ENCODE data around the gene ATP10D.

DNA sequence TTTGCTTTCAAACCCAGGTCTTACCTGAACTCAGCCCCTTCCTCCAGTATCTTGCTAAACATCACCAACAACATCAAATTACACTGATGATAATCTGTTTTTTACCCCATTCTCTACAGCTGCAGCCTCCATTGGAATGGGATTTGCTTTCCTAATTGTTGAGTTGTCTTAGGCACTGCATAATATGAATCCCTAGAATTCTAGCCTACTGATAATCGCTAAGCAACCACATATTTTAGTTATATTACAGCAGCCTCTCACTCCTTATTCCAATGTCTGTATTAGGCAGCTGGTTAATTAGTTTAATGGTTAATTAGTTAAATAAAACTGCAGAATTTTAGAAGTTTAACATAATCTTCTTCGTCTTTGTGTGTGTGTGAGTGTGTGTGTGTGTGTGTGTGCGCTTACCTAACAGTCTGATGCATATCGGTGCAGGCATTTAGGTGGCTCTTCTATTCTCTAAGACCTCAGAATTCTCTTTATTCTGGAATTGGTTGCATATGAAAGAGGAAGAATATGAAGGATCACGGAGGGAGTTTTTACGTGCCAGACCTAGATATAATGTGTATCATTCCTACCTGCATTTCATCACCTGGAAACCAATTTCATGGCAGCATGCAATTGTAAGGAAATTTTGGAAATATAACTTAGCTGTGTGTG, 16.2 kb upstream of the ATP10D start:
- TF ChIP-seq, protein P1, sequence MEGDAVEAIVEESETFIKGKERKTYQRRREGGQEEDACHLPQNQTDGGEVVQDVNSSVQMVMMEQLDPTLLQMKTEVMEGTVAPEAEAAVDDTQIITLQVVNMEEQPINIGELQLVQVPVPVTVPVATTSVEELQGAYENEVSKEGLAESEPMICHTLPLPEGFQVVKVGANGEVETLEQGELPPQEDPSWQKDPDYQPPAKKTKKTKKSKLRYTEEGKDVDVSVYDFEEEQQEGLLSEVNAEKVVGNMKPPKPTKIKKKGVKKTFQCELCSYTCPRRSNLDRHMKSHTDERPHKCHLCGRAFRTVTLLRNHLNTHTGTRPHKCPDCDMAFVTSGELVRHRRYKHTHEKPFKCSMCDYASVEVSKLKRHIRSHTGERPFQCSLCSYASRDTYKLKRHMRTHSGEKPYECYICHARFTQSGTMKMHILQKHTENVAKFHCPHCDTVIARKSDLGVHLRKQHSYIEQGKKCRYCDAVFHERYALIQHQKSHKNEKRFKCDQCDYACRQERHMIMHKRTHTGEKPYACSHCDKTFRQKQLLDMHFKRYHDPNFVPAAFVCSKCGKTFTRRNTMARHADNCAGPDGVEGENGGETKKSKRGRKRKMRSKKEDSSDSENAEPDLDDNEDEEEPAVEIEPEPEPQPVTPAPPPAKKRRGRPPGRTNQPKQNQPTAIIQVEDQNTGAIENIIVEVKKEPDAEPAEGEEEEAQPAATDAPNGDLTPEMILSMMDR (IDR thresholded peaks at IDR 0.05) = no peak
- no peak for TF ChIP-seq POLR2A (IDR thresholded peaks at IDR 0.05)
